Glutamatergic neuron (in vitro differentiated cells): ENCODE measurements around the gene DYTN. TPM values are rescaled to one million over a fixed set of nuclear protein-coding genes. Genes with fewer than 3 reads are reported as not detected.
"Not testable (repeated sequence)": the region's sequence is repeated elsewhere in the genome, so short reads cannot be mapped to it uniquely, and the experiment has no call there.

Experiments used
- DNase-seq: peaks from one replicate; pipeline ENCODE4 v3.0.0; 2022
- H3K27ac Mint-ChIP-seq: one replicate; pipeline ENCODE4 v1.8.0; 2020; ENCODE audit warnings: mild to moderate bottlenecking, mixed read lengths, inconsistent platforms; ENCODE audit not compliant: unreplicated experiment
- H3K27me3 Mint-ChIP-seq: one replicate; pipeline ENCODE4 v1.8.0; 2020; ENCODE audit warnings: mild to moderate bottlenecking, moderate library complexity, mixed read lengths, inconsistent platforms; ENCODE audit not compliant: unreplicated experiment
- H3K36me3 Mint-ChIP-seq: one replicate; pipeline ENCODE4 v1.8.0; 2020; ENCODE audit warnings: mild to moderate bottlenecking, mixed read lengths, inconsistent platforms; ENCODE audit not compliant: unreplicated experiment
- H3K4me1 Mint-ChIP-seq: one replicate; pipeline ENCODE4 v1.8.0; 2020; ENCODE audit warnings: mild to moderate bottlenecking, low read depth, mixed read lengths, inconsistent platforms; ENCODE audit not compliant: unreplicated experiment
- H3K4me3 Mint-ChIP-seq: one replicate; pipeline ENCODE4 v1.8.0; 2020; ENCODE audit warnings: mild to moderate bottlenecking, mixed read lengths, inconsistent platforms; ENCODE audit not compliant: unreplicated experiment
- H3K9me3 Mint-ChIP-seq: one replicate; pipeline ENCODE4 v1.8.0; 2020; ENCODE audit warnings: mild to moderate bottlenecking, moderate library complexity, mixed read lengths, inconsistent platforms; ENCODE audit not compliant: unreplicated experiment
- CTCF ChIP-seq: fragments of 200-600 bp; sonication (generic); IDR thresholded peaks from one replicate; pipeline ENCODE4 v1.5.0; 2021; ENCODE audit not compliant: partially characterized antibody, unreplicated experiment
- total RNA-seq: library from RNA; stranded (reverse); fragmentation: NEBNext Ultra II Directional; extraction: Animal tissue kit (Norgen Biotek cat#: 25700); gene quantifications from one replicate; pipeline ENCODE4 v1.2.1, GENCODE V29; 2021; ENCODE audit not compliant: unreplicated experiment

The DYTN gene
- total RNA-seq, 1 donor from 2014 or later: not detected

GRCh38 chr2:206728277-206729199, 10.3 kb upstream of the DYTN start:
- no peak for TF ChIP-seq CTCF
- no peak for DNase-seq

GRCh38 chr2:206727287-206727686, 9.1 kb upstream of the DYTN start:
- Mint-ChIP-seq H3K27ac (no peak overlapping the region), H3K27me3 (peaks cover 4% of the 10 kb centered on the region), H3K36me3 (no peaks in the 10 kb centered on the region), H3K4me3 (no peak overlapping the region), H3K9me3 (no peaks in the 10 kb centered on the region), H3K4me1 (no peaks in the 10 kb centered on the region)
- no peak for TF ChIP-seq CTCF
- DNase-seq: no peak

More at GRCh38 chr2:206728277-206729199, 10.3 kb upstream of the DYTN start:
- Mint-ChIP-seq H3K36me3 (no peaks in the 10 kb centered on the region), H3K27me3 (peaks cover 4% of the 10 kb centered on the region), H3K4me3 (no peak overlapping the region), H3K4me1 (no peaks in the 10 kb centered on the region), H3K27ac (no peak overlapping the region), H3K9me3 (no peaks in the 10 kb centered on the region)

GRCh38 chr2:206723288-206723687, 5.1 kb upstream of the DYTN start:
- Mint-ChIP-seq H3K27me3 (peaks cover 4% of the 10 kb centered on the region), H3K4me1 (no peaks in the 10 kb centered on the region), H3K9me3 (no peaks in the 10 kb centered on the region), H3K36me3 (no peaks in the 10 kb centered on the region), H3K4me3 (no peak overlapping the region), H3K27ac (no peak overlapping the region)
- TF ChIP-seq CTCF: no peak
- DNase-seq: no peak

GRCh38 chr2:206721256-206721920, 3.2 kb upstream of the DYTN start:
- no peak overlapping the region for H3K27ac Mint-ChIP-seq
- no peak for DNase-seq
- no peak for TF ChIP-seq CTCF

GRCh38 chr2:206716623-206717022, 1.6 kb downstream of the DYTN start:
- Mint-ChIP-seq H3K4me3 (no peak overlapping the region), H3K9me3 (peaks cover 2% of the 10 kb centered on the region), H3K27ac (no peak overlapping the region), H3K36me3 (no peaks in the 10 kb centered on the region), H3K4me1 (peaks cover 13% of the 10 kb centered on the region), H3K27me3 (peaks cover 2% of the 10 kb centered on the region)
- no peak for DNase-seq
- no peak for TF ChIP-seq CTCF

More at GRCh38 chr2:206721256-206721920, 3.2 kb upstream of the DYTN start:
- Mint-ChIP-seq H3K4me1 (peaks cover 6% of the 10 kb centered on the region), H3K4me3 (no peak overlapping the region), H3K27me3 (peaks cover 2% of the 10 kb centered on the region), H3K36me3 (no peaks in the 10 kb centered on the region), H3K9me3 (peaks cover 2% of the 10 kb centered on the region)

GRCh38 chr2:206715183-206715582, 3.0 kb downstream of the DYTN start:
- H3K27ac Mint-ChIP-seq, H3K27me3 Mint-ChIP-seq, H3K36me3 Mint-ChIP-seq, H3K9me3 Mint-ChIP-seq, DNase-seq: not testable (repeated sequence)
- Mint-ChIP-seq H3K4me1 (peaks cover 13% of the 10 kb centered on the region), H3K4me3 (peak overlapping the region; percentile 35)
